Stimulated activated CD8-positive, alpha-beta memory T cell treated with anti-CD3 and anti-CD28 coated beads, Interleukin-2, amount 100 ng/mL, for 1 hour (primary cell): ENCODE results near the gene MUC2.

Source experiments
- DNase-seq, 2 donors: peaks; one replicate each; pipeline ENCODE4 v3.0.0-alpha.2; 2020; ENCODE audit warnings: low read depth in 2 of 2

MUC2 gene

GRCh38 chr11:1121813-1122663 lies 47.4 kb downstream of the MUC2 start:
- no peak for DNase-seq

GRCh38 chr11:1122664-1123002 lies 48.0 kb downstream of the MUC2 start:
- DNase-seq, result no peak

DNA sequence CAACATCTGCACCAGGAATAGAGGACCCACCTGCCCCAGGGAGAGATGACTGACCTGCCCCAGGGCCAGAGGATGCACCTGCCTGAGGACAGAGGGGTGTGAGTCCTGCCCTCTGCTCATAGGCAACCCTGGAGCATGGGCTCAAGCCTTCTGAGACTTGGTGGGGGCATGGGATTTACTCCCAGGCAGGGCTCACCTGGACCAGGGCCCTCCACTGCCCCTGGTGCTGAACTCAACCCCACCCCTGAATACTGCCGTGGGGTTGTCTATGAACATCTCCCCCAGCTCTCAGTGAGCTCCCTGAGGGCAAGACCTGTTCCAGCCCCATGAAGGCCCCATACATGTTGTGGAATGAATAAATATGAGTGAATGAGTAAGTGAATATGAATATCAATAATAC lies 49.3 kb downstream of the MUC2 start:
- no peak for DNase-seq
